HCT116 (cell line): ENCODE data around the gene MEX3B. TPM values are rescaled to one million over a fixed set of nuclear protein-coding genes. Genes with fewer than 3 reads are reported as not detected.

Experiments used
- ATAC-seq: fragments of 200-7000 bp; cut with Tn5 transposase; 2 replicates; pipeline ENCODE4 v1.9.1; 2020; ENCODE audit warnings: mild to moderate bottlenecking, moderate library complexity
- BruUV-seq: library from RNA; stranded (reverse); fragments of 400-500 nt; replicated peaks from 2 replicates; lab custom pipeline; 2021; lab: Mats Ljungman, UMichigan
- CTCF ChIA-PET: fragments of 300-600 bp; sonication (Branson Sonifier 250); formaldehyde crosslinking; loops from one replicate; lab custom pipeline; 2021; ENCODE audit warnings: antibody characterized with exemption; lab: Charles Lee
- POLR2A ChIA-PET: fragments of 300-600, 350-600 bp; sonication (Branson Sonifier 250); formaldehyde crosslinking; loops from one replicate; lab custom pipeline; 2021; ENCODE audit warnings: antibody characterized with exemption; lab: Charles Lee
- RAD21 ChIA-PET, 2 experiments: fragments of 300-600 bp; sonication (Branson Sonifier 250); formaldehyde crosslinking; loops; one replicate each; lab custom pipeline; 2023; ENCODE audit warnings: low total read pairs in 2 of 2; ENCODE audit not compliant: uncharacterized antibody in 2 of 2, unreplicated experiment in 2 of 2, low non-redundant PET in 1 of 2; lab: Charles Lee
- DNase-seq: peaks from one replicate; pipeline ENCODE4 v3.0.0-alpha.2; 2010; ENCODE audit warnings: low read depth, low spot score
- H2AFZ ChIP-seq: fragments of 200-600 bp; shearing (Covaris generic), sonication (generic); 2 replicates; pipeline ENCODE4 v1.6.1; 2017; ENCODE audit warnings: low read depth, mixed run types, mixed read lengths, antibody characterized with exemption, low read length; ENCODE audit not compliant: poor library complexity, severe bottlenecking
- H3K27ac ChIP-seq: 2 replicates; pipeline ENCODE4 v1.5.1; 2012; ENCODE audit warnings: low read depth, low read length
- H3K27me3 ChIP-seq: fragments of 200-600 bp; sonication (generic); 2 replicates; pipeline ENCODE4 v1.6.1; 2016; ENCODE audit warnings: mixed run types, low read length, mixed read lengths; ENCODE audit not compliant: insufficient read depth
- H3K36me3 ChIP-seq, 2 experiments: fragments of 200-500 bp in 1 of 2; fragments of 200-600 bp in 1 of 2; sonication (Bioruptor generic) in 1 of 2; sonication (generic) in 1 of 2; 2 replicates each; pipeline versions ENCODE4 v1.5.1 to v1.6.1; 2014 to 2016; ENCODE audit warnings: low read length in 2 of 2, inconsistent platforms in 1 of 2, mixed read lengths in 1 of 2, mixed run types in 1 of 2; ENCODE audit not compliant: insufficient read depth in 2 of 2, control insufficient read depth in 1 of 2
- H3K4me1 ChIP-seq, 2 experiments: fragments of 200-600 bp in 1 of 2; sonication (generic) in 1 of 2; 2 replicates each; pipeline versions ENCODE4 v1.5.1 to v1.6.1; 2012 to 2017; ENCODE audit warnings: low read length in 2 of 2, inconsistent platforms in 1 of 2, mild to moderate bottlenecking in 1 of 2, mixed read lengths in 1 of 2, mixed run types in 1 of 2, moderate library complexity in 1 of 2; ENCODE audit not compliant: insufficient read depth in 2 of 2, control insufficient read depth in 1 of 2
- H3K4me2 ChIP-seq: fragments of 200-600 bp; sonication (generic); 2 replicates; pipeline ENCODE4 v1.6.1; 2017; ENCODE audit warnings: mixed run types, low read length, mixed read lengths
- H3K4me3 ChIP-seq, 2 experiments: fragments of 200-600 bp in 1 of 2; sonication (generic) in 1 of 2; replicated peaks in 1 of 2; 2 replicates each; pipeline ENCODE4 v1.5.1; 2011 to 2016; ENCODE audit warnings: low read length in 2 of 2, control low read depth in 1 of 2, low read depth in 1 of 2, mild to moderate bottlenecking in 1 of 2, mixed read lengths in 1 of 2, mixed run types in 1 of 2
- H3K79me2 ChIP-seq: fragments of 200-600 bp; sonication (generic); 2 replicates; pipeline ENCODE4 v1.6.1; 2017; ENCODE audit warnings: mild to moderate bottlenecking, mixed run types, low read length, moderate library complexity, mixed read lengths; ENCODE audit not compliant: insufficient read depth
- H3K9ac ChIP-seq: fragments of 200-600 bp; sonication (generic); 2 replicates; pipeline ENCODE4 v1.6.1; 2016; ENCODE audit warnings: low read length, mixed read lengths
- H3K9me2 ChIP-seq: fragments of 200-600 bp; sonication (generic), shearing (Covaris generic); 2 replicates; pipeline ENCODE4 v1.6.1; 2017; ENCODE audit warnings: mixed run types, mild to moderate bottlenecking, moderate library complexity; ENCODE audit not compliant: insufficient read depth
- H3K9me3 ChIP-seq, 2 experiments: fragments of 200-500 bp in 1 of 2; fragments of 200-600 bp in 1 of 2; sonication (Bioruptor generic) in 1 of 2; sonication (generic) in 1 of 2; 2 replicates each; pipeline ENCODE4 v1.6.1; 2014 to 2017; ENCODE audit warnings: low read length in 2 of 2, mixed read lengths in 2 of 2, inconsistent platforms in 1 of 2, low read depth in 1 of 2, mild to moderate bottlenecking in 1 of 2, mixed run types in 1 of 2, moderate library complexity in 1 of 2; ENCODE audit not compliant: control insufficient read depth in 1 of 2, insufficient read depth in 1 of 2
- H4K20me1 ChIP-seq: fragments of 200-600 bp; sonication (generic), shearing (Covaris generic); 2 replicates; pipeline ENCODE4 v1.6.1; 2017; ENCODE audit warnings: mixed run types, mild to moderate bottlenecking, moderate library complexity; ENCODE audit not compliant: insufficient read depth
- EGR1 ChIP-seq: IDR thresholded peaks from 2 replicates; pipeline ENCODE4 v1.6.1; 2012; ENCODE audit warnings: low read depth
- ELF1 ChIP-seq: IDR thresholded peaks from 2 replicates; pipeline ENCODE4 v1.6.1; 2012; ENCODE audit warnings: low read depth, borderline replicate concordance
- TCF7L2 ChIP-seq: IDR thresholded peaks from 2 replicates; pipeline ENCODE4 v1.7.0; 2011; ENCODE audit warnings: borderline replicate concordance, inconsistent platforms; ENCODE audit not compliant: insufficient read depth, insufficient read length; ENCODE audit errors: extremely low read depth
- YY1 ChIP-seq: IDR thresholded peaks from 2 replicates; pipeline ENCODE4 v1.6.1; 2011; ENCODE audit warnings: low read length, low read depth, moderate library complexity, mild to moderate bottlenecking; ENCODE audit not compliant: insufficient replicate concordance; ENCODE audit errors: extremely low read depth
- ZFX ChIP-seq: fragments of 450-650 bp; IDR thresholded peaks from 2 replicates; pipeline ENCODE4 v1.6.1; 2017
- intact Hi-C: fragments of 100-400 bp; cut with micrococcal nuclease; formaldehyde crosslinking; loops from 2 replicates; pipeline ENCODE4 v1.10.0; 2022
- total RNA-seq: library from RNA; stranded (reverse); gene quantifications from one replicate; pipeline ENCODE4 v1.2.1, GENCODE V29; 2021; ENCODE audit not compliant: unreplicated experiment
- TF ChIP-seq, protein P1 (sequence below), 3 experiments: fragments of 200-600 bp in 1 of 3; sonication (generic) in 1 of 3; IDR thresholded peaks in 2 of 3; conservative IDR thresholded peaks in 1 of 3; 2 replicates each; pipeline ENCODE4 v1.5.1; 2012 to 2017; ENCODE audit warnings: low read depth in 2 of 3, low read length in 2 of 3, antibody characterized with exemption in 1 of 3, borderline replicate concordance in 1 of 3, control low read depth in 1 of 3, mild to moderate bottlenecking in 1 of 3, mixed read lengths in 1 of 3, mixed run types in 1 of 3, moderate library complexity in 1 of 3; ENCODE audit not compliant: insufficient read depth in 1 of 3
- TF ChIP-seq, protein P2 (sequence below): IDR thresholded peaks from 2 replicates; pipeline ENCODE4 v1.6.1; 2011; ENCODE audit warnings: mild to moderate bottlenecking, low read length, moderate library complexity; ENCODE audit not compliant: insufficient replicate concordance; ENCODE audit errors: extremely low read depth
- TF ChIP-seq, protein P3 (sequence below): IDR thresholded peaks from 2 replicates; pipeline ENCODE4 v1.6.1; 2012; ENCODE audit warnings: low read depth

Gene MEX3B
- total RNA-seq, 1 experiment from 2014 or later: 1.9 TPM

DNA sequence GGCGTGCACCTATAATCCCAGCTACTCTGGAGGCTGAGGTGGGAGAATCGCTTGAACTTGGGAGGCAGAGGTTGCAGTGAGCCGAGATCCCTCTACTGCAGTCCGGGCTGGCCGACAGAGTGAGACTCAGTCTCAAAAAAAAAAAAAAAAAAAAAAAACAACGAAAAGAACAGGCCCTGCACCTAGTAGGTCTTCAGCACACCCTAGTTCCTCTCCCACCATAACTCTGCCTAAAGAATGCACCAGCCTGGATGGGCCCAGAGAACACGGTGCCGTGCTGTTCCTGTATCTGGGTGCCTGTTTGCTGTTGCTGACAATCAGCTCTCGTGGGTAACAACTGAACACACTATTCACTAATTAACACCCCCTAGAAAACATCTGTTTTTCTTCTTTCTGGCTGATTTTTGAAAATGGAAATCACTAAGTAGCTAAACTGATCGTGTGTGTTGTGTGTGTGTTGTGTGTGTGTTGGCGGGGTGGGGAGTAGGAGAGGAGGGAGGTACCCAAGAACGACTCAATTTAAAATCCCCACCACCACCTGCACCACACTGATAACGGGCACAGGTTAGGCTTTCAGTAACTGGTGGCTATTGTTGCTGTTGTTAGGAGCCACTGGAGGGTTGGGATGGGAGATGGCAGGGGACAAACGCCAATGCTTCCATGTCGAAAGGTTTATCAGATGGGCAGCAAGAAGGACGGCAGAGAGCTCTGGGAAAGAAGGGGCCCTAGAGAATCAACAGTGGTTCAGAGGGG is 40.6 kb upstream of the MEX3B start:
- H3K27ac ChIP-seq: no peak overlapping the region
- no peak for ATAC-seq
- ChIA-PET CTCF (no interaction called here), POLR2A (no interaction called here), RAD21 (no interaction called here)
- H3K36me3 ChIP-seq: no peaks in the 10 kb centered on the region
- no peaks in the 10 kb centered on the region for H3K79me2 ChIP-seq
- TF ChIP-seq, protein P1, sequence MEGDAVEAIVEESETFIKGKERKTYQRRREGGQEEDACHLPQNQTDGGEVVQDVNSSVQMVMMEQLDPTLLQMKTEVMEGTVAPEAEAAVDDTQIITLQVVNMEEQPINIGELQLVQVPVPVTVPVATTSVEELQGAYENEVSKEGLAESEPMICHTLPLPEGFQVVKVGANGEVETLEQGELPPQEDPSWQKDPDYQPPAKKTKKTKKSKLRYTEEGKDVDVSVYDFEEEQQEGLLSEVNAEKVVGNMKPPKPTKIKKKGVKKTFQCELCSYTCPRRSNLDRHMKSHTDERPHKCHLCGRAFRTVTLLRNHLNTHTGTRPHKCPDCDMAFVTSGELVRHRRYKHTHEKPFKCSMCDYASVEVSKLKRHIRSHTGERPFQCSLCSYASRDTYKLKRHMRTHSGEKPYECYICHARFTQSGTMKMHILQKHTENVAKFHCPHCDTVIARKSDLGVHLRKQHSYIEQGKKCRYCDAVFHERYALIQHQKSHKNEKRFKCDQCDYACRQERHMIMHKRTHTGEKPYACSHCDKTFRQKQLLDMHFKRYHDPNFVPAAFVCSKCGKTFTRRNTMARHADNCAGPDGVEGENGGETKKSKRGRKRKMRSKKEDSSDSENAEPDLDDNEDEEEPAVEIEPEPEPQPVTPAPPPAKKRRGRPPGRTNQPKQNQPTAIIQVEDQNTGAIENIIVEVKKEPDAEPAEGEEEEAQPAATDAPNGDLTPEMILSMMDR (IDR thresholded peaks at IDR 0.05 in 2 of 3, conservative IDR thresholded peaks at IDR 0.05 in 1 of 3; ENCODE audit: borderline replicate concordance in 1 of 3, insufficient read depth in 1 of 3, low read depth in 2 of 3, low read length in 2 of 3): no peak
- TF ChIP-seq TCF7L2: no peak
- TF ChIP-seq YY1: no peak
- TF ChIP-seq, protein P2, sequence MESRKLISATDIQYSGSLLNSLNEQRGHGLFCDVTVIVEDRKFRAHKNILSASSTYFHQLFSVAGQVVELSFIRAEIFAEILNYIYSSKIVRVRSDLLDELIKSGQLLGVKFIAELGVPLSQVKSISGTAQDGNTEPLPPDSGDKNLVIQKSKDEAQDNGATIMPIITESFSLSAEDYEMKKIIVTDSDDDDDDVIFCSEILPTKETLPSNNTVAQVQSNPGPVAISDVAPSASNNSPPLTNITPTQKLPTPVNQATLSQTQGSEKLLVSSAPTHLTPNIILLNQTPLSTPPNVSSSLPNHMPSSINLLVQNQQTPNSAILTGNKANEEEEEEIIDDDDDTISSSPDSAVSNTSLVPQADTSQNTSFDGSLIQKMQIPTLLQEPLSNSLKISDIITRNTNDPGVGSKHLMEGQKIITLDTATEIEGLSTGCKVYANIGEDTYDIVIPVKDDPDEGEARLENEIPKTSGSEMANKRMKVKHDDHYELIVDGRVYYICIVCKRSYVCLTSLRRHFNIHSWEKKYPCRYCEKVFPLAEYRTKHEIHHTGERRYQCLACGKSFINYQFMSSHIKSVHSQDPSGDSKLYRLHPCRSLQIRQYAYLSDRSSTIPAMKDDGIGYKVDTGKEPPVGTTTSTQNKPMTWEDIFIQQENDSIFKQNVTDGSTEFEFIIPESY: no peak
- no peak for TF ChIP-seq ELF1
- TF ChIP-seq, protein P3, sequence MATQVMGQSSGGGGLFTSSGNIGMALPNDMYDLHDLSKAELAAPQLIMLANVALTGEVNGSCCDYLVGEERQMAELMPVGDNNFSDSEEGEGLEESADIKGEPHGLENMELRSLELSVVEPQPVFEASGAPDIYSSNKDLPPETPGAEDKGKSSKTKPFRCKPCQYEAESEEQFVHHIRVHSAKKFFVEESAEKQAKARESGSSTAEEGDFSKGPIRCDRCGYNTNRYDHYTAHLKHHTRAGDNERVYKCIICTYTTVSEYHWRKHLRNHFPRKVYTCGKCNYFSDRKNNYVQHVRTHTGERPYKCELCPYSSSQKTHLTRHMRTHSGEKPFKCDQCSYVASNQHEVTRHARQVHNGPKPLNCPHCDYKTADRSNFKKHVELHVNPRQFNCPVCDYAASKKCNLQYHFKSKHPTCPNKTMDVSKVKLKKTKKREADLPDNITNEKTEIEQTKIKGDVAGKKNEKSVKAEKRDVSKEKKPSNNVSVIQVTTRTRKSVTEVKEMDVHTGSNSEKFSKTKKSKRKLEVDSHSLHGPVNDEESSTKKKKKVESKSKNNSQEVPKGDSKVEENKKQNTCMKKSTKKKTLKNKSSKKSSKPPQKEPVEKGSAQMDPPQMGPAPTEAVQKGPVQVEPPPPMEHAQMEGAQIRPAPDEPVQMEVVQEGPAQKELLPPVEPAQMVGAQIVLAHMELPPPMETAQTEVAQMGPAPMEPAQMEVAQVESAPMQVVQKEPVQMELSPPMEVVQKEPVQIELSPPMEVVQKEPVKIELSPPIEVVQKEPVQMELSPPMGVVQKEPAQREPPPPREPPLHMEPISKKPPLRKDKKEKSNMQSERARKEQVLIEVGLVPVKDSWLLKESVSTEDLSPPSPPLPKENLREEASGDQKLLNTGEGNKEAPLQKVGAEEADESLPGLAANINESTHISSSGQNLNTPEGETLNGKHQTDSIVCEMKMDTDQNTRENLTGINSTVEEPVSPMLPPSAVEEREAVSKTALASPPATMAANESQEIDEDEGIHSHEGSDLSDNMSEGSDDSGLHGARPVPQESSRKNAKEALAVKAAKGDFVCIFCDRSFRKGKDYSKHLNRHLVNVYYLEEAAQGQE: no peak
- no peak for TF ChIP-seq ZFX
- TF ChIP-seq EGR1: no peak
- TF ChIP-seq, all 23 proteins: peak for 0
- Histone ChIP-seq H4K20me1 (no peaks in the 10 kb centered on the region), H3K9me2 (no peaks in the 10 kb centered on the region), H3K4me2 (no peak overlapping the region), H3K4me3 (no peak overlapping the region), H2AFZ (no peak overlapping the region), H3K9ac (no peak overlapping the region), H3K9me3 (no peaks in the 10 kb centered on the region), H3K4me1 (no peaks in the 10 kb centered on the region), H3K27me3 (no peaks in the 10 kb centered on the region)
- no TSS peak for BruUV-seq
- intact Hi-C loops: no loop called here
- no peak for DNase-seq
